Thoracic aorta (tissue), 2 donors: ENCODE data around the gene SOAT2. TPM values are rescaled to one million over a fixed set of nuclear protein-coding genes. Genes with fewer than 3 reads are reported as not detected.
A peak's percentile ranks its signal among the peaks of the same experiment; 100 is the strongest.

ENCODE experiments used
- ATAC-seq: fragments of 150-250 bp; one replicate; pipeline ENCODE4 v1.8.0; 2017; ENCODE audit warnings: low read depth; ENCODE audit not compliant: insufficient number of reproducible peaks, low FRiP score
- DNase-seq: peaks from one replicate; pipeline ENCODE4 v3.0.0-alpha.2; 2020; ENCODE audit warnings: low spot score
- H3K27ac ChIP-seq, 2 donors: fragments of 200-600 bp; sonication (generic); 1 replicate in 1 of 2; 2 replicates in 1 of 2; pipeline ENCODE4 v1.5.1; 2016; ENCODE audit warnings: mild to moderate bottlenecking in 2 of 2, moderate library complexity in 2 of 2
- H3K27me3 ChIP-seq: fragments of 200-600 bp; sonication (generic); replicated peaks from 2 replicates; pipeline ENCODE4 v1.6.0; 2016; ENCODE audit warnings: mild to moderate bottlenecking; ENCODE audit not compliant: insufficient read depth
- H3K36me3 ChIP-seq: fragments of 200-600 bp; sonication (generic); one replicate; pipeline ENCODE4 v1.5.1; 2016
- H3K4me1 ChIP-seq, 2 donors: fragments of 200-600 bp; sonication (generic); 1 replicate in 1 of 2; 2 replicates in 1 of 2; pipeline versions ENCODE4 v1.5.1 to v1.6.0; 2016; ENCODE audit warnings: low read depth in 2 of 2, mild to moderate bottlenecking in 1 of 2; ENCODE audit not compliant: control insufficient read depth in 1 of 2
- H3K4me3 ChIP-seq: fragments of 200-600 bp; sonication (generic); 2 replicates; pipeline ENCODE4 v1.5.1; 2016; ENCODE audit warnings: mild to moderate bottlenecking
- H3K9me3 ChIP-seq: fragments of 200-600 bp; sonication (generic); 2 replicates; pipeline ENCODE4 v1.5.1; 2016
- total RNA-seq, 2 donors: library from RNA; depleted of rRNA; stranded (reverse); fragments of >200 nt; gene quantifications; one replicate each; pipeline versions ENCODE4 v1.1.0 to v1.2.3, GENCODE V29; 2016
- TF ChIP-seq, protein P1 (sequence below): fragments of 200-600 bp; sonication (generic); IDR thresholded peaks from one replicate; pipeline ENCODE4 v1.5.1; 2019; ENCODE audit warnings: antibody characterized with exemption

The SOAT2 gene, protein sequence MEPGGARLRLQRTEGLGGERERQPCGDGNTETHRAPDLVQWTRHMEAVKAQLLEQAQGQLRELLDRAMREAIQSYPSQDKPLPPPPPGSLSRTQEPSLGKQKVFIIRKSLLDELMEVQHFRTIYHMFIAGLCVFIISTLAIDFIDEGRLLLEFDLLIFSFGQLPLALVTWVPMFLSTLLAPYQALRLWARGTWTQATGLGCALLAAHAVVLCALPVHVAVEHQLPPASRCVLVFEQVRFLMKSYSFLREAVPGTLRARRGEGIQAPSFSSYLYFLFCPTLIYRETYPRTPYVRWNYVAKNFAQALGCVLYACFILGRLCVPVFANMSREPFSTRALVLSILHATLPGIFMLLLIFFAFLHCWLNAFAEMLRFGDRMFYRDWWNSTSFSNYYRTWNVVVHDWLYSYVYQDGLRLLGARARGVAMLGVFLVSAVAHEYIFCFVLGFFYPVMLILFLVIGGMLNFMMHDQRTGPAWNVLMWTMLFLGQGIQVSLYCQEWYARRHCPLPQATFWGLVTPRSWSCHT
- under 1 TPM; 0.81 to 0.99 TPM for total RNA-seq

DNA sequence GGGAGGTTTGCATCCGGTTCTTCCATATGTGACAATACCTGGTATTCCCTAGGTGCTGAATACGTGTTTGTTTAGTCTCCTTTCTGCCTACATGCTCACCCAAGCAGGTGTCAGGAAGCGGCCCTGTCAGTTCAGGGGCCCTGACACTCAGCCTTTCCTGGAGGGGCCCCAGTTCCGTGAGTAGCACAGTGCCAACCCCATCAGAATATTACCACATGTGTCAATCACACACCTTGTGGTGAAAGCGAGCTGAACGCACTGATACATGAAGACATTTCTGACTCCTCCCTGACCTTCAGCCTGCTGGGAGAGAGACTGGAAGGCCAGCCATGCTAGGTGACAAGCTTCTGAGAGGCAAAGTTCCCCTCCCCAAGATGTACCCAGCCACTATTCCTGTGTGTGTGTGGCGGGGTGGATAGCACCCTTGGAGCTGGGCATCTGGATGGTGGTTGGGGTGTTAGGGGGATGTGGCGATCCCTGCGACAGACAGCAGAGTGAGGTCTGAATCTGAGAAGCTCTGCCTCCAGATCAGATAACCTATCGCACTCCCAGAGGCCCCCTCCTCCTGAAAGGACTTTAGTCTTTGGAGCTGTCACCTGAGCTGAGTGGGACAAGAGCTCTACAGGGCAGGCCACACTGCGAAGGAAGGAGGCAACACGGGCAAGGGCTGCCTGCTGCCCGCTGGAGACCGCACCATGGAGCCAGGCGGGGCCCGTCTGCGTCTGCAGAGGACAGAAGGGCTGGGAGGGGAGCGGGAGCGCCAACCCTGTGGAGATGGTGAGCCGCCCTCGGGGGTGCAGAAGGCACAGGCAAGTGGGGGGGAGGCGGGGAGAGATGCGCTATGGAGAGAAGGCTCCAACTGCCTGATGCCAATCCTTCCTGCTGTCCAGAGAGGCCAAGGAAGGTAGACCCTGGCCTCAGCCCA is at the start of gene SOAT2:
Gene SOAT2, plus strand, starts transcription at position 604 of the 925 bp plus-strand sequence. Its CDS starts 92 bp downstream, at position 696.
- no peak for DNase-seq
- ATAC-seq, result no peak
- Histone ChIP-seq H3K27me3 (no peaks in the 10 kb centered on the region), H3K36me3 (peaks cover 15% of the 10 kb centered on the region), H3K9me3 (no peaks in the 10 kb centered on the region), H3K4me1 (peaks cover 15 to 65% of the 10 kb centered on the region in 2 donors), H3K27ac (peak within 1 kb of the TSS in 1 of 2 donors; percentile 6), H3K4me3 (no peak within 1 kb of the TSS)
- TF ChIP-seq, protein P1, sequence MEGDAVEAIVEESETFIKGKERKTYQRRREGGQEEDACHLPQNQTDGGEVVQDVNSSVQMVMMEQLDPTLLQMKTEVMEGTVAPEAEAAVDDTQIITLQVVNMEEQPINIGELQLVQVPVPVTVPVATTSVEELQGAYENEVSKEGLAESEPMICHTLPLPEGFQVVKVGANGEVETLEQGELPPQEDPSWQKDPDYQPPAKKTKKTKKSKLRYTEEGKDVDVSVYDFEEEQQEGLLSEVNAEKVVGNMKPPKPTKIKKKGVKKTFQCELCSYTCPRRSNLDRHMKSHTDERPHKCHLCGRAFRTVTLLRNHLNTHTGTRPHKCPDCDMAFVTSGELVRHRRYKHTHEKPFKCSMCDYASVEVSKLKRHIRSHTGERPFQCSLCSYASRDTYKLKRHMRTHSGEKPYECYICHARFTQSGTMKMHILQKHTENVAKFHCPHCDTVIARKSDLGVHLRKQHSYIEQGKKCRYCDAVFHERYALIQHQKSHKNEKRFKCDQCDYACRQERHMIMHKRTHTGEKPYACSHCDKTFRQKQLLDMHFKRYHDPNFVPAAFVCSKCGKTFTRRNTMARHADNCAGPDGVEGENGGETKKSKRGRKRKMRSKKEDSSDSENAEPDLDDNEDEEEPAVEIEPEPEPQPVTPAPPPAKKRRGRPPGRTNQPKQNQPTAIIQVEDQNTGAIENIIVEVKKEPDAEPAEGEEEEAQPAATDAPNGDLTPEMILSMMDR, result no peak

DNA sequence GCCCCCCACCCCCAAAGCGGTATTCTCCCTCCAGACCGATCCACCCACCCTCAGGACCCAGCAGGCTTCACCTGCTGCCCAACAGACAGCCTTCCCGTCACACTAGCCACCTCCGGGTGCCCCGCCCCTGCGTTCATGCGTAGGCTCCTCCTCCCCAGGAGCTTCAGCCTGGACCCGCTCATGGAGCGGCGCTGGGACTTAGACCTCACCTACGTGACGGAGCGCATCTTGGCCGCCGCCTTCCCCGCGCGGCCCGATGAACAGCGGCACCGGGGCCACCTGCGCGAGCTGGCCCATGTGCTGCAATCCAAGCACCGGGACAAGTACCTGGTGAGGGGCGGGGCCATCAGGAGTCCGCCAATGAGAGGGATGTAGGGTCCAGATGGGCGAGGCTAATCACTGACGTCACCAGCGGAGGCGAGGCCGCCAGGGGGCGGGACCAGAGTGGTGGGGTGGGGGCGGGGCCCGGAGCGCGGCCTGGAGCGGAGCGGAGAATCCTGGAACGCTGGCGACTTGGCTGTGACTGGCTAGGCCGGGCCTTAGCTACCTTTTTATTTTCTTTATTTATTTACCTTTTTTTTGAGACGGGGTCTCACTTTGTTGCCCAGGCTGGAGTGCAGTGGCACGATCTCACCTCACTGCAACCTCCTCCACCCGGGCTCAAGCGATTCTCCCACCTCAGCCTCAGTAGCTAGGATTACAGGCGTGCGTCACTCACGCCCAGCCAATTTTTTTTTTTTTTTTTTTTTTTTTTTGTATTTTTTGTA is 49.0 kb upstream of the SOAT2 start:
- H3K9me3 ChIP-seq, result no peaks in the 10 kb centered on the region
- H3K4me3 ChIP-seq, result peak overlapping the region; percentile 78
- peaks cover 46% of the 10 kb centered on the region for H3K36me3 ChIP-seq
- H3K27me3 ChIP-seq, result no peaks in the 10 kb centered on the region
- ATAC-seq, result peak; percentile 84
- TF ChIP-seq, protein P1, result no peak
- peak; percentile 81 for DNase-seq
- peaks cover 29 to 56% of the 10 kb centered on the region in 2 donors for H3K4me1 ChIP-seq
- peak overlapping the region; percentile 83 to 95 for H3K27ac ChIP-seq

DNA sequence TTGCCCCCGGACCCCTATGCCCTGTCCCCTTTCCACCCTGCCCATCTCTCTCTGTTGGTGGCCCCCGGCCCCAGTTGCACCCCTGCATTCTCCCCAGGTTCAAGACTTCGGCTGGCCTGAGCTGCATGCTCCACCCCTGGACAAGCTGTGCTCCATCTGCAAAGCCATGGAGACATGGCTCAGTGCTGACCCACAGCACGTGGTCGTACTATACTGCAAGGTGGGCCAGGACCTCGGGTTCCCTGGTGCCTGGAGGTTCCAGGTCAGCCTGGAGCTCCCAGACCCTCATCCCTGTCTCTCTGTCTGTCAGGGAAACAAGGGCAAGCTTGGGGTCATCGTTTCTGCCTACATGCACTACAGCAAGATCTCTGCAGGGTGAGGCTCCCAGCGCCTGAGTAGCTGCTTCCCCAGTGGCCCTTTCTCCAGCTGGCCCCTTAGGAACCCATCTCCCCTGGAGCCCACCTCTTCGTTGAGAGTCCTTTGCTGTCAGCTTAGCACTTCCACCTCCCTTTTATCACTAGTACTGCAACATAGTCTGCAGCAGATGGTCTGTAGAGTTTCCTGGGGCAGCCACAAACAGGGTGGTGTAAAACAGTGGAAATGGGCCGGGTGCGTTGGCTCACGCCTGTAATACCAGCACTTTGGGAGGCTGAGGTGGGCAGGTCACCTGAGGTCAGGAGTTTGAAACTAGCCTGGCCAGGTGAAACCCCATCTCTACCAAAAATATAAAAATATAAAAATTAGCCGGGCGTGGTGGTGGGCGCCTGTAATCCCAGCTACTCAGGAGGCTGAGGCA is 47.6 kb upstream of the SOAT2 start:
- Histone ChIP-seq H3K4me1 (peaks cover 29 to 59% of the 10 kb centered on the region in 2 donors), H3K27ac (peak overlapping the region; percentile 83 to 95), H3K9me3 (no peaks in the 10 kb centered on the region), H3K27me3 (no peaks in the 10 kb centered on the region), H3K36me3 (peaks cover 57% of the 10 kb centered on the region), H3K4me3 (no peak overlapping the region)
- TF ChIP-seq, protein P1, result no peak
- ATAC-seq (no peak), DNase-seq (no peak)

DNA sequence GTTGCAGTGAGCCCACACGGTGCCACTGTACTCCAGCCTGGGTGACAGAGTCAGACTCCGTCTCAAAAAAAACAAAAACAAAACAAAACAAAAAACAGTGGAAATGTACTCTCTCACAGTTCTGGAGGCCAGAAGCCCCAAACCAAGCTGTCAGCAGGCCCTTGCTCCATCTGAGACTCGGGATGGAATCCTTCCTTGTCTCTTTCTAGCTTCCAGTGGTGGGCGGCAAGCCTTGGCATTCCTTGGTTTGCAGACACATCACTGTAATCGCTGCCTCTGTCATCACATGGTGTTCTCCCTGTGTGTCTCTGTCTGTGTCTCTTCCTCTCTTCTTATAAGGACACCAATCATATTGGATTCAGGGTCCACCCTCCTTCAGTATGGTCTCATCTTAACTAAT is 47.0 kb upstream of the SOAT2 start:
- Histone ChIP-seq H3K27ac (no peak overlapping the region), H3K27me3 (no peaks in the 10 kb centered on the region), H3K9me3 (no peaks in the 10 kb centered on the region), H3K4me3 (no peak overlapping the region), H3K36me3 (peaks cover 63% of the 10 kb centered on the region), H3K4me1 (peaks cover 28 to 59% of the 10 kb centered on the region in 2 donors)
- no peak for DNase-seq
- ATAC-seq, result no peak
- TF ChIP-seq, protein P1, result no peak
